ENCODE results near the gene IFT74.

GRCh38 chr9:27088981-27089380 lies 132.8 kb downstream of the IFT74 start:
- no peak for TF ChIP-seq EZH2 (IDR thresholded peaks at IDR 0.05; ENCODE audit: low read depth)
- no peak for TF ChIP-seq CTCF (conservative IDR thresholded peaks at IDR 0.05)

Measured in PC-9 (cell line).